H1 (cell line): Measurements from ENCODE around the gene SLC2A5. TPM values are rescaled to one million over a fixed set of nuclear protein-coding genes. Genes with fewer than 3 reads are reported as not detected.
A peak's percentile ranks its signal among the peaks of the same experiment; 100 is the strongest.

Source experiments
- CTCF ChIA-PET: fragments of 300-600 bp; sonication (Branson Sonifier 250); formaldehyde crosslinking; loops from one replicate; lab custom pipeline; 2021; ENCODE audit not compliant: partially characterized antibody; lab: Charles Lee
- POLR2A ChIA-PET: fragments of 300-600 bp; sonication (Branson Sonifier 250); formaldehyde crosslinking; loops from one replicate; lab custom pipeline; 2021; ENCODE audit warnings: inconsistent platforms; ENCODE audit not compliant: partially characterized antibody; lab: Charles Lee
- DNase-seq, 2 experiments: peaks; one replicate each; pipeline versions ENCODE4 v3.0.0 to v3.0.0-alpha.2; 2010 to 2022; ENCODE audit warnings: low spot score in 2 of 2, low read depth in 1 of 2, mixed read lengths in 1 of 2
- FAIRE-seq: peaks from 2 replicates; lab custom pipeline; 2011; peaks lifted over from hg19 to GRCh38; lab: Jason Lieb, UNC
- H2AFZ ChIP-seq: 2 replicates; pipeline ENCODE4 v1.8.1; 2012; ENCODE audit warnings: low read length, inconsistent platforms
- H2AK5ac ChIP-seq: 2 replicates; pipeline ENCODE4 v1.6.1; 2013; ENCODE audit warnings: low read depth, low read length
- H2BK120ac ChIP-seq: replicated peaks from 2 replicates; pipeline ENCODE3; 2013; ENCODE audit warnings: low read depth, low read length, inconsistent platforms
- H2BK12ac ChIP-seq: 2 replicates; pipeline ENCODE4 v1.6.1; 2013; ENCODE audit warnings: low read depth, low read length
- H2BK15ac ChIP-seq: 2 replicates; pipeline ENCODE4 v1.6.1; 2013; ENCODE audit warnings: low read length
- H2BK20ac ChIP-seq: 2 replicates; pipeline ENCODE4 v1.6.1; 2013; ENCODE audit warnings: low read length
- H2BK5ac ChIP-seq: 2 replicates; pipeline ENCODE4 v1.6.1; 2013; ENCODE audit warnings: low read depth, low read length
- H3K14ac ChIP-seq: 2 replicates; pipeline ENCODE4 v1.6.1; 2013; ENCODE audit warnings: inconsistent platforms; ENCODE audit not compliant: insufficient read length
- H3K18ac ChIP-seq: 2 replicates; pipeline ENCODE4 v1.6.1; 2013; ENCODE audit warnings: low read length; ENCODE audit errors: extremely low read depth
- H3K23ac ChIP-seq: 2 replicates; pipeline ENCODE4 v1.6.1; 2013; ENCODE audit warnings: inconsistent platforms; ENCODE audit not compliant: insufficient read length
- H3K23me2 ChIP-seq: 2 replicates; pipeline ENCODE4 v1.6.1; 2013; ENCODE audit warnings: low read depth, low read length
- H3K27ac ChIP-seq: 2 replicates; pipeline ENCODE4 v1.6.1; 2011; ENCODE audit warnings: low read depth, low read length, inconsistent platforms
- H3K27me3 ChIP-seq, 4 experiments: replicated peaks in 1 of 4; 1 replicate in 1 of 4; 2 replicates in 3 of 4; pipeline versions ENCODE4 v1.6.1 to v1.8.1; 2011 to 2013; ENCODE audit warnings: low read length in 3 of 4, mild to moderate bottlenecking in 3 of 4, inconsistent platforms in 2 of 4, mixed read lengths in 2 of 4, moderate library complexity in 1 of 4; ENCODE audit not compliant: control insufficient read depth in 3 of 4, insufficient read depth in 3 of 4; ENCODE audit errors: extremely low read depth in 1 of 4
- H3K36me3 ChIP-seq, 4 experiments: 2 replicates each; pipeline versions ENCODE4 v1.6.1 to v1.8.1; 2011 to 2013; ENCODE audit warnings: mild to moderate bottlenecking in 4 of 4, low read length in 3 of 4, moderate library complexity in 2 of 4, control low read depth in 1 of 4, inconsistent platforms in 1 of 4; ENCODE audit not compliant: insufficient read depth in 4 of 4, control insufficient read depth in 2 of 4
- H3K4ac ChIP-seq: replicated peaks from 2 replicates; pipeline ENCODE3; 2013; ENCODE audit warnings: low read length, low read depth, mixed read lengths, inconsistent platforms; ENCODE audit not compliant: insufficient read length
- H3K4me1 ChIP-seq, 4 experiments: replicated peaks in 1 of 4; 1 replicate in 1 of 4; 2 replicates in 3 of 4; pipeline versions ENCODE4 v1.6.1 to v1.8.1; 2011 to 2013; ENCODE audit warnings: low read length in 3 of 4, inconsistent platforms in 2 of 4, mixed read lengths in 1 of 4; ENCODE audit not compliant: insufficient read depth in 4 of 4, control insufficient read depth in 3 of 4
- H3K4me2 ChIP-seq, 2 experiments: 2 replicates each; pipeline versions ENCODE4 v1.6.1 to v1.8.1; 2011 to 2013; ENCODE audit warnings: low read depth in 2 of 2, low read length in 2 of 2, control low read depth in 1 of 2, inconsistent platforms in 1 of 2, mild to moderate bottlenecking in 1 of 2; ENCODE audit not compliant: insufficient read depth in 1 of 2
- H3K4me3 ChIP-seq, 4 experiments: fragments of 200-600, 300-600 bp in 1 of 4; sonication (generic), shearing (Covaris generic), sonication (Bioruptor Twin) in 1 of 4; 2 replicates each; pipeline versions ENCODE4 v1.5.1 to v1.8.1; 2011 to 2016; ENCODE audit warnings: low read length in 4 of 4, low read depth in 3 of 4, control low read depth in 2 of 4, inconsistent platforms in 2 of 4, mild to moderate bottlenecking in 2 of 4, mixed read lengths in 1 of 4, moderate library complexity in 1 of 4; ENCODE audit not compliant: insufficient read depth in 2 of 4; ENCODE audit errors: extremely low read depth in 1 of 4
- H3K56ac ChIP-seq: replicated peaks from 2 replicates; pipeline ENCODE3; 2013; ENCODE audit warnings: low read depth, mild to moderate bottlenecking, mixed read lengths, low read length, inconsistent platforms; ENCODE audit not compliant: insufficient read length
- H3K79me1 ChIP-seq: 2 replicates; pipeline ENCODE4 v1.6.1; 2013; ENCODE audit warnings: low read depth, low read length, control low read depth
- H3K79me2 ChIP-seq, 2 experiments: 2 replicates each; pipeline versions ENCODE4 v1.6.1 to v1.8.1; 2012 to 2013; ENCODE audit warnings: low read length in 2 of 2, mild to moderate bottlenecking in 2 of 2, inconsistent platforms in 1 of 2; ENCODE audit not compliant: insufficient read depth in 2 of 2, control insufficient read depth in 1 of 2
- H3K9ac ChIP-seq, 4 experiments: replicated peaks in 1 of 4; 1 replicate in 1 of 4; 2 replicates in 3 of 4; pipeline versions ENCODE4 v1.6.1 to v1.8.1; 2011 to 2013; ENCODE audit warnings: low read depth in 3 of 4, low read length in 3 of 4, control low read depth in 2 of 4, mild to moderate bottlenecking in 2 of 4, moderate library complexity in 2 of 4, inconsistent platforms in 1 of 4; ENCODE audit errors: extremely low read depth in 1 of 4
- H3K9me3 ChIP-seq, 2 experiments: 2 replicates each; pipeline versions ENCODE4 v1.6.1 to v1.8.1; 2012 to 2013; ENCODE audit warnings: mild to moderate bottlenecking in 2 of 2, moderate library complexity in 2 of 2, control low read depth in 1 of 2, inconsistent platforms in 1 of 2, low read depth in 1 of 2, low read length in 1 of 2, mixed read lengths in 1 of 2; ENCODE audit not compliant: insufficient read depth in 2 of 2
- H4K20me1 ChIP-seq, 2 experiments: replicated peaks in 1 of 2; 2 replicates each; pipeline versions ENCODE3 to v1.8.1; 2011 to 2013; ENCODE audit warnings: inconsistent platforms in 2 of 2, low read length in 2 of 2, mild to moderate bottlenecking in 1 of 2; ENCODE audit not compliant: insufficient read depth in 2 of 2, control insufficient read depth in 1 of 2
- H4K5ac ChIP-seq: 2 replicates; pipeline ENCODE4 v1.6.1; 2013; ENCODE audit warnings: low read length, low read depth, mixed read lengths, inconsistent platforms; ENCODE audit not compliant: insufficient read length
- H4K8ac ChIP-seq: 2 replicates; pipeline ENCODE4 v1.8.0; 2013; ENCODE audit warnings: mild to moderate bottlenecking, moderate library complexity, low read length, inconsistent platforms; ENCODE audit not compliant: insufficient read depth; ENCODE audit errors: extremely low read depth
- H4K91ac ChIP-seq: replicated peaks from 2 replicates; pipeline ENCODE3; 2013; ENCODE audit warnings: low read length, mixed read lengths, inconsistent platforms; ENCODE audit not compliant: insufficient read length
- ASH2L ChIP-seq: fragments of 200-600, 300-600 bp; sonication (generic); IDR thresholded peaks from one replicate; pipeline ENCODE4 v1.7.1; 2017; ENCODE audit warnings: low read length
- CBX5 ChIP-seq: fragments of 300-800, 300-1000 bp; sonication (generic); IDR thresholded peaks from 2 replicates; pipeline ENCODE4 v1.7.1; 2016; ENCODE audit warnings: antibody characterized with exemption, low read length, low read depth
- CHD1 ChIP-seq: IDR thresholded peaks from 2 replicates; pipeline ENCODE4 v1.6.1; 2012; ENCODE audit warnings: low read depth, low read length, improper control_type of control experiment
- HDAC2 ChIP-seq, 2 experiments: fragments of 300-600 bp in 1 of 2; sonication (generic) in 1 of 2; IDR thresholded peaks; 2 replicates each; pipeline ENCODE4 v1.6.1; 2011 to 2012; ENCODE audit warnings: low read depth in 2 of 2, low read length in 2 of 2, mild to moderate bottlenecking in 2 of 2, moderate library complexity in 2 of 2, borderline replicate concordance in 1 of 2, inconsistent platforms in 1 of 2
- KDM1A ChIP-seq: fragments of 200-600, 300-600 bp; sonication (generic); IDR thresholded peaks from 2 replicates; pipeline ENCODE4 v1.7.1; 2016; ENCODE audit warnings: mild to moderate bottlenecking, low read length, borderline replicate concordance
- MAX ChIP-seq: IDR thresholded peaks from 2 replicates; pipeline ENCODE4 v1.6.1; 2012; ENCODE audit warnings: inconsistent platforms
- POLR2AphosphoS5 ChIP-seq: IDR thresholded peaks from 2 replicates; pipeline ENCODE4 v1.6.1; 2011; ENCODE audit warnings: low read depth, low read length
- RAD21 ChIP-seq, 2 experiments: IDR thresholded peaks in 1 of 2; conservative IDR thresholded peaks in 1 of 2; 2 replicates each; pipeline ENCODE4 v1.6.1; 2011; ENCODE audit warnings: low read depth in 2 of 2, low read length in 2 of 2, improper control_type of control experiment in 1 of 2, inconsistent platforms in 1 of 2, mild to moderate bottlenecking in 1 of 2, moderate library complexity in 1 of 2
- RBBP5 ChIP-seq: IDR thresholded peaks from 2 replicates; pipeline ENCODE4 v1.7.1; 2012; ENCODE audit warnings: low read depth, mild to moderate bottlenecking, inconsistent platforms, low read length, moderate library complexity, borderline replicate concordance
- TAF1 ChIP-seq: IDR thresholded peaks from 2 replicates; pipeline ENCODE4 v1.6.1; 2011; ENCODE audit warnings: mild to moderate bottlenecking, low read depth, low read length
- TEAD4 ChIP-seq: IDR thresholded peaks from 2 replicates; pipeline ENCODE4 v1.6.1; 2012; ENCODE audit warnings: low read depth, low read length, inconsistent platforms, mixed read lengths
- YY1 ChIP-seq: IDR thresholded peaks from 2 replicates; pipeline ENCODE4 v1.6.1; 2011; ENCODE audit warnings: low read depth, mild to moderate bottlenecking, low read length
- WGBS, 2 experiments: shearing (Covaris generic) in 1 of 2; methylation state at CpG; one replicate each; pipeline versions ENCODE4 v1.1.6 to v1.1.7; 2013 to 2015; ENCODE audit warnings: low lambda C conversion rate in 2 of 2, mixed read lengths in 2 of 2, inconsistent platforms in 1 of 2, low coverage in 1 of 2, missing lambda C conversion rate in 1 of 2; ENCODE audit not compliant: insufficient replicate concordance in 2 of 2, insufficient coverage in 1 of 2, insufficient read length in 1 of 2; ENCODE audit errors: extremely low coverage in 1 of 2, missing lambda C conversion rate in 1 of 2; 5-methylcytosine and 5-hydroxymethylcytosine counted together
- polyA plus RNA-seq, 7 experiments: library from polyadenylated mRNA; depleted of rRNA in 3 of 7; stranded (reverse) in 5 of 7; unstranded in 2 of 7; fragments of >200 nt in 5 of 7; fragments of 200-250 nt in 2 of 7; gene quantifications; 1 replicate in 5 of 7; 2 replicates in 1 of 7; 4 replicates in 1 of 7; pipeline versions ENCODE4 v1.2.1 to v1.2.3, GENCODE V29; 2011 to 2013; ENCODE audit warnings: missing spikeins in 2 of 7, mixed read lengths in 2 of 7
- total RNA-seq: library from RNA; stranded (reverse); fragmentation: NEBNext Ultra II Directional; extraction: Animal tissue kit (Norgen Biotek cat#: 25700); gene quantifications from 2 replicates; pipeline ENCODE4 v1.2.1, GENCODE V29; 2021

The SLC2A5 gene
- total and polyA plus RNA-seq, 2 of the 8 experiments (the other 6 are each of a cell fraction or from before 2014, with no cell fraction given): 0.12 TPM; not detected in 1

- Histone ChIP-seq H3K36me3 (no peaks in the 10 kb centered on the region), H2AFZ (0 out of 2 replicates have a peak overlapping the region, but pooled peaks have one; percentile 48), H2BK20ac (no peak overlapping the region), H2BK120ac (no peak overlapping the region), H2BK15ac (no peak overlapping the region), H4K8ac (no peak overlapping the region), H3K23me2 (no peaks in the 10 kb centered on the region), H3K27me3 (no peaks in the 10 kb centered on the region), H3K9me3 (no peaks in the 10 kb centered on the region), H4K5ac (no peak overlapping the region), H3K27ac (no peak overlapping the region), H3K14ac (no peak overlapping the region), H3K4me1 (no peaks in the 10 kb centered on the region; a peak in 2 of 7 replicates), H3K79me2 (no peaks in the 10 kb centered on the region), H3K23ac (no peak overlapping the region), H2BK5ac (no peak overlapping the region), H3K18ac (no peak overlapping the region), H3K4me2 (no peak overlapping the region), H3K9ac (no peak overlapping the region), H3K4me3 (no peak overlapping the region), H3K79me1 (no peaks in the 10 kb centered on the region), H3K56ac (no peak overlapping the region), H4K20me1 (peaks cover 0 to 3% of the 10 kb centered on the region in 2 experiments), H4K91ac (peak overlapping the region; percentile 27), H2BK12ac (no peak overlapping the region), H3K4ac (no peak overlapping the region), H2AK5ac (no peak overlapping the region)
- DNase-seq (peak; percentile 94 to 98), FAIRE-seq (peak; percentile 55)
- ChIA-PET CTCF (interaction anchor here (0.6 to 3.6 kb wide), 53 partner anchors 9 to 1246 kb away, joined by 3 to 38 read pairs (median 4); partner anchors contain the start of genes GPR157 and H6PD), POLR2A (interaction anchor here (0.6 to 1.1 kb wide), 3 partner anchors 19 to 101 kb away, joined by 3 read pairs; no protein-coding TSS in a partner anchor)
- WGBS, 2 experiments: 59% methylated on average over 18 of the region's 18 CpGs; no CpG with 5 or more reads in 1 of the 2 experiments
- TF ChIP-seq RAD21 (IDR thresholded peaks at IDR 0.05 in 1 of 2, conservative IDR thresholded peaks at IDR 0.05 in 1 of 2; ENCODE audit: low read depth in 2 of 2, low read length in 2 of 2): peak; percentile 94 to 97
- peak; percentile 63 for TF ChIP-seq TEAD4
- TF ChIP-seq MAX: peak; percentile 28; the same call in 1 of the 2 replicates
- no peak for TF ChIP-seq TAF1
- no peak for TF ChIP-seq ASH2L
- 0 out of 2 replicates have a peak, but pooled peaks have one; percentile 26 for TF ChIP-seq YY1
- TF ChIP-seq KDM1A: 0 out of 2 replicates have a peak, but pooled peaks have one; percentile 32
- TF ChIP-seq CBX5: no peak
- no peak for TF ChIP-seq RBBP5
- no peak for TF ChIP-seq CHD1
- no peak for TF ChIP-seq POLR2AphosphoS5
- no peak for TF ChIP-seq HDAC2 (IDR thresholded peaks at IDR 0.05; ENCODE audit: borderline replicate concordance in 1 of 2, low read depth in 2 of 2, low read length in 2 of 2)
Measured at GRCh38 chr1:9110669-9111356, 41.4 kb upstream of the SLC2A5 start.
